ENCODE data around the gene PRSS57. TPM values are rescaled to one million over a fixed set of nuclear protein-coding genes. Genes with fewer than 3 reads are reported as not detected.

PRSS57 gene
- total RNA-seq, 1 donor from 2014 or later: not detected

- intact Hi-C loops (cut with DNase I): no loop called here
- Histone ChIP-seq H3K27me3 (ENCODE audit: low read depth) (no peaks in the 10 kb centered on the region), H3K9me3 (no peaks in the 10 kb centered on the region), H3K4me1 (peaks cover 65% of the 10 kb centered on the region), H3K4me3 (peak overlapping the region; percentile 100), H3K36me3 (no peaks in the 10 kb centered on the region), H3K27ac (peak overlapping the region; percentile 91)
- no peak for TF ChIP-seq CTCF (IDR thresholded peaks at IDR 0.05)
- no peak for DNase-seq
- ATAC-seq: peak; percentile 5 to 35
Observed at GRCh38 chr19:661427-662196, 33.6 kb downstream of the PRSS57 start.

GRCh38 chr19:660793-661426, 34.3 kb downstream of the PRSS57 start:
- Histone ChIP-seq H3K27me3 (ENCODE audit: low read depth) (no peaks in the 10 kb centered on the region), H3K36me3 (no peaks in the 10 kb centered on the region), H3K9me3 (no peaks in the 10 kb centered on the region), H3K4me3 (peak overlapping the region; percentile 100), H3K27ac (peak overlapping the region; percentile 91), H3K4me1 (peaks cover 65% of the 10 kb centered on the region)
- no peak for TF ChIP-seq CTCF (IDR thresholded peaks at IDR 0.05)
- DNase-seq (no peak), ATAC-seq (no peak)
- intact Hi-C loops (cut with DNase I): no loop called here

GRCh38 chr19:658916-659839, 36.1 kb downstream of the PRSS57 start:
- H3K4me1 ChIP-seq: peaks cover 55% of the 10 kb centered on the region
- peak overlapping the region; percentile 91 for H3K27ac ChIP-seq
- H3K9me3 ChIP-seq: no peaks in the 10 kb centered on the region
- ATAC-seq (peak in 1 of 2 donors; percentile 2), DNase-seq (no peak)
- no peaks in the 10 kb centered on the region for H3K27me3 ChIP-seq (ENCODE audit: low read depth)
- intact Hi-C loops (cut with DNase I): no loop called here
- H3K4me3 ChIP-seq: peak overlapping the region; percentile 6
- no peak for TF ChIP-seq CTCF (IDR thresholded peaks at IDR 0.05)
- peaks cover 12% of the 10 kb centered on the region for H3K36me3 ChIP-seq

- Histone ChIP-seq H3K27me3 (ENCODE audit: low read depth) (no peaks in the 10 kb centered on the region), H3K9me3 (no peaks in the 10 kb centered on the region), H3K36me3 (peaks cover 19% of the 10 kb centered on the region), H3K4me1 (peaks cover 46% of the 10 kb centered on the region), H3K4me3 (no peak overlapping the region), H3K27ac (no peak overlapping the region)
- DNase-seq (no peak), ATAC-seq (no peak)
- intact Hi-C loops (cut with DNase I): no loop called here
- TF ChIP-seq CTCF (IDR thresholded peaks at IDR 0.05): no peak
Observed at GRCh38 chr19:658059-658839, 37.0 kb downstream of the PRSS57 start.

GRCh38 chr19:657611-658010, 37.6 kb downstream of the PRSS57 start:
- peaks cover 26% of the 10 kb centered on the region for H3K36me3 ChIP-seq
- no peak for DNase-seq

More at GRCh38 chr19:657611-658010, 37.6 kb downstream of the PRSS57 start:
- intact Hi-C loops (cut with DNase I): no loop called here
- no peak overlapping the region for H3K4me3 ChIP-seq
- TF ChIP-seq CTCF (IDR thresholded peaks at IDR 0.05): no peak
- H3K4me1 ChIP-seq: peaks cover 46% of the 10 kb centered on the region
- H3K27me3 ChIP-seq (ENCODE audit: low read depth): no peaks in the 10 kb centered on the region
- no peak overlapping the region for H3K27ac ChIP-seq
- H3K9me3 ChIP-seq: no peaks in the 10 kb centered on the region
- ATAC-seq: no peak
